PC-9 (cell line): Measurements from ENCODE around the gene YWHAQ.

Experiments
- CTCF ChIP-seq: fragments of 200-600 bp; sonication (generic); conservative IDR thresholded peaks from 2 replicates; pipeline ENCODE4 v1.6.1; 2017; ENCODE audit warnings: mixed run types, antibody characterized with exemption, mild to moderate bottlenecking, moderate library complexity
- EZH2 ChIP-seq: fragments of 200-600 bp; sonication (generic); IDR thresholded peaks from 2 replicates; pipeline ENCODE4 v1.8.0; 2017; ENCODE audit warnings: antibody characterized with exemption, low read depth

- no peak for TF ChIP-seq CTCF
- no peak for TF ChIP-seq EZH2
Measured at GRCh38 chr2:9679218-9679617, 48.4 kb upstream of the YWHAQ start.
